DMS79 treated with DMSO at 0.1 percent for 48 hours (cell line): Measurements from ENCODE around the gene P2RY6.
A peak's percentile ranks its signal among the peaks of the same experiment; 100 is the strongest.
"Not testable (repeated sequence)": the region's sequence is repeated elsewhere in the genome, so short reads cannot be mapped to it uniquely, and the experiment has no call there.

Source experiments
- DNase-seq: peaks from one replicate; lab custom pipeline; 2025; lab: John Stamatoyannopoulos, UW

The P2RY6 gene

DNA sequence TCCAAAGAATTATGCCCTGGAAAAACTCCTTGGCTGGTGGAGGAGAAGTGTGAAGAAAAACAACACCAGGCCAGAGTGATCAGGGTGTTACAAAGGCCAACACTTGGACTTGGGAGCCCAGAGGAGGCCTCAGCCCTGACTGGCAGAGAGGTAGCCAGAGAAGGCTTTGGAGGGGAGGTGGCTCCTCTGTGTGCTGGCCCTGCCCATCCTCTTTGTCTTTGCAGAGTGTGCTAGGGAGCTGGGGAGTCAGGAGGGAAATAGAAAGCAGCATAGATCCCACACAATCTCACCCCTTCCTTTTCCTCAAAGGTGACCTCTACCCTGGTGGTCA lies 12.0 kb upstream of the P2RY6 start:
- no peak for DNase-seq

DNA sequence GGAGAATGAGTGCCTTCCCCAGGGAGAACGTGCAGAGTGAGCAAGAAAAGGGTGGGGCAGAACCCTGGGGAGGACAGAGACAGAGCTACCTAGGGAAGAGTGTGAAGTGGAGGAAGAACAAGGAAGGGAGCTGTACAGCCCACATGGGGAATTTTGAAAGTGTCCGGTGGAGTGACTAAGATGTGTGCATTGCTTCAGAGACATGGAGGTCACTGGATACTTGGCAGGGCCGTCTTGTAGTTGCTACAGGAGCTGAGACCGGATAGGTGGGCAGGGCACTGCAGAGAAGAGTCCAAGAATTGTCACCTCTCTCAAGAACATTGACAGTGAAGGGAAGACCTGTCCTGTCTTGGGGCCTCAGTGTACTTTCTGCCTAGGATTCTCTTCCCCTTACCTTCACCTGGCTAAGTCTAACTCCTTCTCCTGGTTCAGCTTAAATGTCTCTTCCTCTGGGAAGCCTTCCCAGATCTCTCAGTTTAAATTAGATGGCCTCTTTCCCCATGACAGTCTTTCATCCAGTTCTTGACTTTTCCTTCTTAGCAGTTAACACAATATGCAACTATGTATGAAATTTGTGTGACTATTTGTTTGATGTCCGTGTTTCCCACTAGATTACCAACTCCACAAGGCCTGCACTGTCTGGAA lies 9.2 kb upstream of the P2RY6 start:
- DNase-seq = no peak

DNA sequence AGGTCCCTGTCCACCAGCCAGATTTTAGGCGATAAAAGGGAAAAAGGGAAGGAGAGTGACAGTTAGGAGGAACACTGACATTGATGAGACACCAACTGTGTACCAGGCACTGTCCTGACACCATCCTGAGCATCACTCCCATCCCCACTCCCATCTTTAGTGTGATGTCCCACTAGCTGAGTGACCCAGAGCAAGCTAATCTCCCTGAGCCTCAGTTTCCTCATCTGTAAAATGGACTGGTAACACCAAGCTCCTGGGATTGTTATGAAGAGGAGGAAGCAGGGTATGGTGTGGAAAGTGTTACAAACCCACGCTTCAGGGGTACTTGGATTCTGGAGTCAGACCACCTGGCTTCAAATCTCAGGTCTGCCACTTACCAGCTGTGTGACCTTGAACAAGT lies 8.5 kb upstream of the P2RY6 start:
- no peak for DNase-seq

DNA sequence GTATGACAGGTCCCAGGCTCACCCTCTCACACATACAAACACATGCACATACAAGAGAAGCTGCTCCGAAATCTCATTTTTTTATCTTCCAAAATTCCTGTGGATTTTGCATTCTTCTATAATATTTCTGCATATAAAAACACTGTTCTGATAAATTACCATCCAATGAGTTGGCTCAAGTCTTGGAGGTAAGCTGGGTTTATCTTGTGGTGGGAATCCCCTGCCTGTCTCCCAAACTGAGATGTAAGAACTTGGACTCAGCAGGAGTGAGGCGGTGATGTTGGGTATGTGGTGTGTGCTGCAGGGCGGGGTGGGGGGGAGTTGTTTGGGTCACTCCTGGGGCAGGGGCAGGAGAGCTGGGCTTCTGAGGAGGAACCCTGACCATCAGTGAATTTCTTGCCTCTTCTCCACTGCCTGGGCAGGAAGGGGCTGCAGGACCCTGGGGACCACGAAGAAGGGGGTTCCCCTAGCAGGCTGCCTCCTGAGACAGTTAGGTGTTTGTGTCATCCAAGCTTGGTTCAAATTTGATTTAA lies 6.8 kb upstream of the P2RY6 start:
- no peak for DNase-seq

DNA sequence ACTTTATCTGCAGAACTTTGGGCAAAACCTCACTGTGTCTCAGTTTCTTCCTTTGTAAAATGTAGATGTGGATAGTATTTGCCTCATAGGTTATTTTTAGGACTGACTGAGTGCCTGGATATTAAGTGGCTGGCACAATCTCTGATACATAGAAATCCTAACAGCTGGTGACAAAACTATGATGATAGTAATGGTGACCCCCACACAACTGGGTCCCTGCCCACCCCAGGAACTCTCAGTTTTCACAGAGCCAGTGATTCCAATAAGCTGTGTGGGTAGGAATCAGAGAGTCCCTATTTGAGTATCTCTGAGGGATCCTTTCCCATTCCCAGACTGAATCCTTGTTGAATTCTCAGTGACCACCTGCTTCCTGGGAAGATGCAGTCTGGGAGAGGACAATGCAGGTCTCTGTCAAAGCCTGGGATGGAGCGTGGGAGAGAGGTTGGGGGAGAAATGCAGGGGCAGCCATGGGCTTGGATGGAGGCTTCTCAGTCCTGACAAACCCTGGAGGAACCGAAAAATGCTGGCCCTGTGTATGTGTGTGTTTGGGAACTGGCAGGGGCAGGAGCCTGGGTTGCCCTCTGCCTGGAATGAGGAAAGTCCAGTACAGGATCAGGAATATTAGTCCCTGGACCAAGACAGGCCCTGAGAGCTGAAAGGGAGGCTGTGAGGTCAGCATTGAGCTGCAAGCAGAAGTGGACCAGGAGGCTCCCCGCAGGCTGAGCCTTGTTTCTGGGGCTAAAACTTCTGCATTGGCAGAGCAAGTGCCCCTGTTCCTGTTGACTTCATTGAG lies 6.1 kb upstream of the P2RY6 start:
- DNase-seq = no peak

DNA sequence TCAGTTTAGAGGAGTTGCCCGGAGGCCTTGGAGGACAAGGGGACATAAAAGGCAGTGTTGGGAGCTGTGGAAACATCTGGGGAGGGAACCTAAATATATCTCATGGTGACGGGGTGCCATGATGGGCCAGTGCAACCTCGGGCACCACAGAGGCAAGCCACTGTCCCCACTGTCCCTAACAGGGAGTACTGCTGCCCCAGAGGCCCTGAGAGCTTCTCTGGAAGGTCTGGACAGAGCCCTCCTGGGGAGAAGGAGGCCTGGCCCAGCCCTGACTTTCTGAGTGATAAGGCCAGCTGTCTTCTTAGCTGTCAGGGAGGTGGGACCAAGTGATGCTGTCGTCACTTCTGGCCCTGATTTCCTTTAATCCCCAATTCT lies 5.5 kb upstream of the P2RY6 start:
- no peak for DNase-seq

DNA sequence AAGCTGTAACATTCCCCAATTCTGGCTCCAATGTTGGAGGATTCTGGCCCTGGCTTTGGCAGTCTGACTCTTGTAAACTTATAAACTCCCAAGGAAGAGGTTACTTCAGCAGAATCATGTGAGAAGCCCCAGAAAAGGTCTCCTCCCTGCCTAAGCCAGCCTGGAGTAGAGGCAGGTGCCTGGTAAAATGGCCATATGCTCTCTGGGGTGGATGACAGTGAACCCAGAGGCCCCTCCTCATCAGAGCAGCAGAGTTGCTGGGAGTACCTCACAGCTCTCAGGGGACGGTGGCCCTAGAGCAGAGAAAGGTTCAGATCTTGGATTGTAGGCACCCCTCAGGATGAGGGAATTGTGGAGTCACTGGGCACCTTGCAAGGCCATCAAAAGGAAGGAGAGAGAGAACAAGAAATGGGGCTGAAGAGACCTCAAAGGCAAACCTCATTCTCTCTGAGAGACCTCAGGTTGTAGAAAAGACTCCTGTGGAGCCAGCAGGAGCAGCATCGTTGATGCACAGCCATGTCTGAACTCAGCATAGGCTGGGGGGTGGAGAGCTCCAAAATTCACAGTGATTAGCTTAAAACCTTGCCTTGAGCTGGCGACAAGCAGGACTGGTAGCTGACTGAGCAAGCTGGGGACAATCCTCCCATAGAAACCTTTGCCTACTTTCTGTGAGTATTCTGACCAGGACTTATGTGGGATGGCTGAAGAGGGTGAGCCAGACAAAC lies 4.9 kb upstream of the P2RY6 start:
- DNase-seq = no peak

DNA sequence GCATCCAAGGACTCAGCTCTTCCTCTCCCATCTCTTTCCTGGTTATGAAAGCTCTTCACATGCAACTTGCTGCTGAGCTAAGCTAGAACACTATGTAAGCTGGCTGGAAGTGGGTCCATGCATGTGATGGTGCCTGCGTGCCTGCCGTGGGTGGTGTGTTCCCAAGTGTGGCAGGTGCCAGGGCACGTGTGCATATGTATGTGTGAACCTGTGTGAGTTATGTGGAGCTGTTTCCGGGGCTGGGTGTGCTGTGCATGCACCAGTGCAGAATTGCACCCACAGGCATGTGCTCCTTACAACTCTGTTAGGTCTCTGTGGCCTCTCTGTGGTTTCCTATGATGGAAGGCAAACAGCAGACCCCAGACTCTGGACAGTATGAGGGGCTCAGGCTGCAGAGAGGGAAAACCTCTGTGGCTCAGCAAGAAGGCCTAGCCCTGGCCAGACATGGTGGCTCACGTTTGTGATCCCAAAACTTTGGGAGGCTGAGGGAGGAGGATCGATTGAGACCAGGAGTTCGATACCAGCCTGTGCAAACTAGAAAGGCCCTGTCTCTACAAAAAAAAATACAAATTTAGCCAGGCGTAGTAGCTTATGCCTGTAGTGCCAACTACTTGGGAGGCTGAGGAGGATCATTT lies 4.1 kb upstream of the P2RY6 start:
- DNase-seq = no peak

DNA sequence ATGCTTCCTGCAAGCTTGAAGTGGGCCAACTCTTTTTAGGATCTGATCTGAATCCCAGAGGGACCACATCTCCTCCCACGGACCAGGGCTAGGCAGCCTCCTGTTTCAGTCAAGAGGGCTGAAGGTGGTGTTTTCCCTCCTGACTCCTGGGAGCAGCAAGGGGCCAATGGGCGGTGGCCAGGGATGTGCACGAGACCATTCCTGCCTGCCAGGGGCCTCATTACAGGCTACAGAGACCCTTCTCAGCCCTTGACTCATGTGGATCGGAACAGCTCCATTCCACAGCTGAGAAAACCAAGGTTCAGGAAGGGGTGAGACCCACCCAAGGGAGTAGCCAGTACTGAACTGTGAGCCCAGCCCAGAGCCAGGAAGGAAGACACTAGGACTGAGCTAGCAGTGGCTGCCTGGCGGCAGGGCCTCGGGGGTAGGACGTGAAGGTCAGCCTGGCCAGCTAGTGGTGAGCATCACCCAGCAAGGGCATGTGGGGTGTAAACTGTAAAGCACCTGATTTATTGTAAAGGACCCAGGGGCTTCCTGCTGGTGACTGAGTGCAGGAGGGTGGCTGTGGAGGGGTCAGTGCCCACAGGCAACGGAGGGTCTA lies 3.4 kb upstream of the P2RY6 start:
- DNase-seq = no peak

DNA sequence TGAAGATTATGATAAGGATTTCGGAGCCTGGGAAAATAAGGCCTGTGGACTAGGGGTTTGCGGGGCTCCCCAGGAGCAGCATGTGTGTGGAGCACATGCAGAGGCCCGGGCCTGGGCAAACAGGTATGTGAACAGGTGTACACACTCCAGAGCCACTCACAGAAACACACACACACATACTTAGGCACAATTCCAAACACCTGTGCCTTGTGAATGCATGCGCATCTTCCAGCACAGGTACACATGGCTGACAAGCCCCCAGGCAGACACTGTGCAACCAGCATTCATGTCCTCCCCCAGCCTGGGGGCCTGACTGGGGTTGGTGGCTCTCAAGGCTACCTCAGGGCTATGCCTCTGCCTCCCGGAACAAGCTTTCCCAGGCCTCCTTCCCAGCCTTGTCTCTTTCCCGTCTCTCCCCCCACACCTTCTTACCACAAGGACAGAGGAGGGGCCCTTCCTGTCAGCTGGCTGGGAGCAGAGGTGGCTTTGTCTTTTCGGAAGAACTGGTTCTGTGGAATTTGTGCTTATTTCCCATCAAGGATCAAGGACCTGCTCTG lies 2.6 kb upstream of the P2RY6 start:
- DNase-seq = peak; percentile 20

DNA sequence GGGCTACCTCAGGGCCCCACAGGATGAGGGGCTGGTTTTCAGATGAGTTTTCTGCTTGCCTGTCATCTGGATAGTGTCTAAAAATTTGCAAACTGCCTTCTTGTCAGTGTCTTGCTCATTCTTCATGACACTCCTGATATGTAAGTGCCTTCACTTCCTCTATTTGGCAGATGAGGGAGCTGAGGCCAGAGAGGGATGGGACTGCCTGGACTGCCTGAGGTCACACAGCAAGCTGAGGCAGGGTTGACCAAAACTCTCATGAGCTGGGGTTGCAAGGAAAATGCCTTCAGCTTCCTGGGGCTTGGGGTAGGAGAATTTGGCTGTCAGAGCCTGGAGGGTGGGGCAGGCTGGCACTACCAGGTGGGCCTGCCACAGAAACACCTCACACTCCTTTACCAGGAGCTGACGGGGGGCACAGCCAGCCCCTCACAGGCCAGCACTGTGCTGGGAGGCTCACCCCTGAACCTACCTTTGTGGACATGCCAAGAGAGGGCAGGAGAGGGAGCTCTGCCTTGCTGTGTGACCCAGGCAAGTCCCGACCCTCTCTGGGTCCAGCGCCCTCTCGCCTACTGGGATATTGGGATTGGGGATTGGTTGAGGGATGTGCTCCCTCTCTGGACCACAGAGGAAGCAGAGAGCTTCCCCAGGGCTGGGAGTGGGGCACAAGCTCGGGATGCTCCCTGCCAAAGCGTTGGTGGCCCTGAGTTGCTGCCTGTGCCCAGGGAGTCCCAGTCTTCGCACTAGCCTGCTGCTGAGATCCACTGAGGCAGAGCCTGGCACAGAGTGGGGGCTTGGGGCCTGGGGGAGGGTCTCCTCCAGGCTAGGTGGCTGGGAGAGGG lies 1.9 kb upstream of the P2RY6 start:
- DNase-seq = no peak

DNA sequence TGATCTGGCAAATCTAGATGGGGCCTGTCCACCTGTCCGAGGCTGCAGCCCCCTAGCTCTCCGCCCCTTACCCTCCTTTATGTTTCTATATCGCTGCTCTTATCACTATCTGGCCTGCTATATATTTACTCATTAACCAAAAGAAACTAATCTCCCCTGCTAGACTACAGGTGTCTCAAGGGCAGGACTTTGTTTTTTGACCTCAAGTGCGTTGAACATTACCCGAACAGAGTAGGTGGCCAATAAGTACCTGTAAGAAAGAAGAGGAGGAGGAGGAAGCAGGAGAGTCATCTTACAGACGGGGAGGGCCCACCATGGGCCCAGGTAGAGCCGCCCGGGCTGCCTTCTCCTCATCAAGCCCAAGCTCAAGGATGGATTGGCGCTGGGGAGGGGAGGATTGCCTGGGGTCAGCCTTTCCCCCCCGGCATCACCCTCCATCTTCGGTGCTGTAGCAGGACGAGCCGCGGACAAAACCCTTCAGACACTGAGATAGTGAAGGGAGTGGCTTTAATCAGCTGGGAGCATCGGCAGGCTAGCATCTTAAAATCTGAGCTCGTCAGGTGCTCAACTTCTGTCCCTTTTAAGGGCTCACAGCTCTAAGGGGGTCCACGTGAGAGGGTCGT lies 1.2 kb upstream of the P2RY6 start:
- DNase-seq = no peak

DNA sequence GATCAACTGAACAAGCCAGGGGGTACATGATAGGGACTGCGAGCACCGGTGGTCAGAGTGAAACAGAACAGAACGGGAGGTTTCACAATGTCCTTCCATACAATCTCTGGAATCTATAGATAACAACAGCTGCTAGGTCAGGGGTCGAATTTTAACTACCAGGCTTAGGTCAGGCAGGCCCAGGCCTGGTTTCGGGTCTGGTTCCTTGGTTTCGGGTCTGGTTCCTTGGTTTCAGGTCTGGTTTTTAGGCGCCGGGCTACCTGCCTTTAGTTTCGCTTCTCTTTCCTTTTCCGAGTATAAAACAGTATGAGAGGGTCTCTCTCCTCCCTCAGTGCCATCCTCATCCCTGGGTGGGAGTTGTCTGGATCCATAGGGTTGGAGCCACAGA lies 666 bp upstream of the P2RY6 start:
- DNase-seq = not testable (repeated sequence)

DNA sequence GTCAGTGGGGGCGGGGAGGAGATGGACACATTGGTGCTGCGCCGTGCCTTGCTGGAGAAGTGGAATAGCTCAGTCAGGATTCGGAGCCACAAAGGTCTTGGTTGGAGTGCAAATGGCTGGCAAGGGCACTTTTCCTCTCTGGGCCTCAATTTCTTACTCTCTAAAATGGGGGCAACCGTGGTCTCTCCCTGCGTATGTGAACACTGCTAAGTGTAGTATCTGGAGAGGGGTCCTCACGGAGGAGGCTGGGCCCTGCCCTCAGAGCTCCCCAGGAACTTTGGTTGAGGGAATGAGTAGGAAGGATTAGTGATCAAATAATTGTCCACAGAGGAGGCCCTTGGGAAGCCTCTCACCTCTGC lies 521 bp downstream of the P2RY6 start:
- no peak for DNase-seq

DNA sequence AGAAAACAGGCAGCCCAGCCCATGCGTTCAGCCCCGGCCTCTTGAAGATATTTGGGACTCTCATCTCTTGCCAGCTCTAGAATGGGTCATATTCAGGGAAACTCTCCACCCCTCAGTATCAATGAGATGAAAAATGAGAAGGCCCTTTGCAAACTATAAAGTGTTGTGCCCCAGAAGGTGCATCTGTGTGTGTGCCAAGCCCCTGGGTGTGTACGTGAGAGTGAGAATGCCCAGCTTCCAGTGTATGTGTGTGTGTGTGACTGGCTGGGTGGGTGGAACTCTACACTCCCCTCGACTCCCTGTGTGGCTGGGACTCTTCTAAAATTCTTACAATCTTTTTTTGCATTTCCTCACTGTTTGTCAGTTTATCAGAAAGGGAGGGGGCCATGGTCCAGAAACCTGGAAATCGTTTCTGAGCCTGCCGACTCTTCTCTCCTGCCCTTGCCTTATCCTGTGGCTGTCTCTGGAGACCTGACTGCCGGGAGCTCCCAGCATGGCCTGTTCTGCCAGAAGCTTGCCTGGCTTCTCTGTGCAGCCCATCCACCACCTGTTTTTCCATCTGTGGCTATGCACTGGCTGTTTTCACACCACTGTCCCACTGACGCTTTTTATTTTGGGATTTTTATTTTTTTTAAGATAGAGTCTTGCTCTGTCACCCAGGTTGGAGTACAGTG lies 1.2 kb downstream of the P2RY6 start:
- no peak for DNase-seq

DNA sequence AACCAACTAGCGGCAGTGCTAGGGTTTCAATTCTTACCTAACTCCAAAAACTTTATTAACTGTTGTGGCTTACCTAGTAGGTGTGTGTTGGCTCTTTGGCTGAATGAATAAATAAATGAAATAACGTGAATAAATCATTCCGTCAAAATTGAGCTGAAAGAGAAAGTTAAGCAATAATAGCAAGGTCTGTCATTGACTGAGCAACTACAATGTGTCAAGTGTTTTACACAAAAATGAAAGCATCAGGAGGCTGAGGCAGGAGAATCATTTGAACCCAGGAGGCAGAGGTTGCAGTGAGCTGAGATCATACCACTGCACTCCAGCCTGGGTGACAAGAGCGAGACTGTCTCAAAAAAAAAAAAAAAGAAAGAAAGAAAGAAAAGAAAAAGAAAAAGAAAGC lies 2.1 kb downstream of the P2RY6 start:
- DNase-seq = not testable (repeated sequence)

DNA sequence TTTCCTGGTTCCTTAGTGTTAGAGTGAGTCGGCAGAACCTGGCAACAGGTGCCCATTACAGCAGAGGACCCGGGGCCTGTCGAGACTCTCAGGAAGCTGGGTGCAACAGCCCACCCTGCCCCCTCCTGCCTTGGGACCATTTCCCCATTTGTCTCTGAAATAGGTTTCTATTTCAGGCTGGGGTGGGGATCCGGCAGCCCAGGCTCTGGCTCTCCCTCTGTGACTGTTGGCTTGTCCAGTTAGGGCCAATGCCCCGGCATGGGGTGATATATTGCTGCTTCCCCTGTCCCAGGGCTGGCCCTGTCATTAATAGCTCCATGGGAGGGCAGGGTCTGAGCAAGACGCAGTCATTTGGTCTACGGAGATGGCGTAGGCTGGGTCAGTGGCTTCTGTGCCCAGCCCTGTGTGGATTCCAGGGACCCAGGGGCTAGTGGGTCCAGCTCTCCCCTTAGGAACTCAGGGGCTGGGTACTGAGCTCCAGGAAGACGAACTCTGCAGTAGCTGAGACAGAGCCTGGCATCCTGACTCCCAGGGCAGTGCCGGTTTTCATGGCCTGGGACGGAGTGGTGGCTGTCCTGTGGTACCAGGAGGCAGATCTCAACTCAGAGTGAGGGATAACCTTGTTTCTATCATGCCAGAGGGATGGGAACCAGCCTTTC lies 2.7 kb downstream of the P2RY6 start:
- DNase-seq = no peak

DNA sequence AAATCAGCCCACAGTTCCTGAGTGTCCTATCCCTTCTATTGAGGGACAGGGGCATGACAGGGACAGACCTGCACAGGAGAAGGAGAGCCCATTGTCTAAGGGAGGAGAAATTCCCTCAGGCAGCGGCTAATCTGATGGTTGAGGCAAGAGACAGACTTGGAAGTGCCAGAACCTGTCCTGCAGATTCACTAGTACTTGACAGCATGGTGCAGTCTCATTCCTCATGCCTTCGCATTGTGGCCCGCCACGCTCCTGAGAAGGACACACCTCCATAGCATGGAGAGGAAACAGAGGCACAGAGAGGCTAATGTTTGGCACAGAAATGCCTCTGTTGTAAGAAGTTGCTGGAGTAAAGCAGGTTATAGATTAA lies 3.2 kb downstream of the P2RY6 start:
- no peak for DNase-seq

DNA sequence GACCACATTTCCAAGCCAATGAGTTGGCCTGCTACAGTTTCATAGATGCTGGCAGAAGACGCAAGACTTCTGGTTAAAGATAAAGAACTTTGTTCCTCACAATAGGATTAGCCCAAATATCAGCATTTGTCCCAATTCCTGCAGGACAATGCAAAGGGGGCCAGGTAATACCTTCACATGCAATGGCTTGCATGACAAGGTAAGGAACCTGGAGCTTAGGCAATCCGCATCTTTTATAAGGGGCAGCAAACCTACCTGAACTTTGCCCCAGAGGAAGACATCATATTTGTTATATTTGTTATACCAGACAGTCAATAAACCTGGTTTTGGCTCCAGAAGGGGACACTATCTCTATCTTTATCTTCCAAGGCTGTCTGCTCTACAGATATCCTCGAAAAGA lies 5.3 kb downstream of the P2RY6 start:
- no peak for DNase-seq

DNA sequence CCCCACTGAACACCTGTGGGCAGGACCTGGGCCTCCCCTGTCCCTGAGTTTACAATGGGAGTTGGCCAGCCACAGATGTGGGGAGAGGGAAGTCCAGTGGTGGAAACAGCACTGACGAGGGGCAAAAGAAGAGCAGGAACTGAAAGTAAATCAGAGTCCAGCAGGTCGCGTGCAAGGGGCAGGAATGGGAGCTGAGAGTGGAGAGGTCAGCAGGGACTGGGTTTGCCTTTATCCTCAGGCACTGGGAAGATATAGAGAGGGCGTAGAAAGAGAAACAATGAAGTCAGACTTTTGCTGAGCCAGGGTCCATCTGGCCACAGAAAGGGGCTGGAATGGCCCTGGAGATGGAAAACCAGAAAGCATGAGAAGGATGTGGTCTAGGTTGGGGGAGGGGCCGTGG lies 8.5 kb downstream of the P2RY6 start:
- DNase-seq = no peak
